Measurements from ENCODE around the gene SLC1A7.

The SLC1A7 gene

DNA sequence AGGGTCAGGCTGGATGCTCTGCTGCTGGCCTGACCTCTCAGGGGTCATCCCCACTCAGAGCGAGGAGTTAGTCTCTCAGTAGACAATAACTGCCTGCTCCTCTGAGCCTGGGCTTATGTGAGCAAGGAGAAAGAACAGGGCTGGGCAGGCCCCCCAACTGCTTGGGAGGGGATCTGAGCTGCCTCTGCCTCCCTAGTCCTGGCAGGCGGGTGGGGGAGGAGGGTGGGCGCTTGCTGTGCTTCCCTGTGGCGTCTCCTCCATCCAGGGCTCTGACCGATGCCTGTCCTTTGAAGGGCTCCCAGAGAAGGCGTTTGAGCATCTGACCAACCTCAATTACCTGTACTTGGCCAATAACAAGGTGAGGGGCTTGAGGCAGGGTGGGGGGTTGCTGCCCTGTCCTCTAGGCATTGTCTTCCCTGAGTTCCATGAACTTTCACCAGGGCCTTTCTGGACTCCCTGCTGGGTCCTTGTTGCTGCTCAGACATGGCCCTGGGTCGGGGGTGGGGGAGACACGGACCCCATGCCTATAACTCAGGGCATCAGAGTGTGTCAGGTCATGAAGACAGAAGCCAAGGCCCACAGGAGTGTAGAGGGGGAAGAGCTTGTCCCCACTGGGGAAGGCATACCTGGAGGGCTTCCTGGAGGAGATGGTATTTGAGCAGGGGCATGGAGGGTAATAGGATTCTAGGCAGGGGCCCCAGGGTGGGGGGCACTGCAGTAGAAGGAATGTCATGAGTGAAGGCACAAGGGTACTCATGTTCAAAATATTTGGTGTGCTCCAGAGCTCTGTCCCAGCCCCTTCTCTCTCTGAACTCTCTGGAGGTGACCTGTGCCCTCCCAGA lies 67.9 kb downstream of the SLC1A7 start:
- no peak for DNase-seq

DNA sequence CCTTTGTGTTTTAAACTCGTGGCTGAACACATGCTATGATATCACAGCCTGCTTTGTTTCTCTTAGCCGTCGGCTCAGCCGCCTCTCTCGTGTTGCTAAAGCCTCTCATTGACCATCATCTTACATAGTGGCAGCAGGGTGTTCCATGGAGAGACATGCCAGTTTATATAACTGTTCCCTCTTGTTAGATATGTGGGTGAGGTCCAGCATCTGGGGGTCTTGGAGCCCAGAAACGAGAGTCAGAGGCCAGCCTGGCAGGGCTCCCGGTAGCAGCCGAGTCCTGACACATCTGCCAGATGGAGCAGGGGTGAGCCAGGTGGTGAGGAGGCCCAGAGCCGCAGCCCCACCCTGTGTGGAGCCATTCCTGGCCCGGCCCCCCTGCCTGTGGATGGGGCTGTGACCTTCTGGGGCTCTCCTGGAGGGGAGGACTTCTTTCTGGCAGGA lies 68.5 kb downstream of the SLC1A7 start:
- DNase-seq = no peak

DNA sequence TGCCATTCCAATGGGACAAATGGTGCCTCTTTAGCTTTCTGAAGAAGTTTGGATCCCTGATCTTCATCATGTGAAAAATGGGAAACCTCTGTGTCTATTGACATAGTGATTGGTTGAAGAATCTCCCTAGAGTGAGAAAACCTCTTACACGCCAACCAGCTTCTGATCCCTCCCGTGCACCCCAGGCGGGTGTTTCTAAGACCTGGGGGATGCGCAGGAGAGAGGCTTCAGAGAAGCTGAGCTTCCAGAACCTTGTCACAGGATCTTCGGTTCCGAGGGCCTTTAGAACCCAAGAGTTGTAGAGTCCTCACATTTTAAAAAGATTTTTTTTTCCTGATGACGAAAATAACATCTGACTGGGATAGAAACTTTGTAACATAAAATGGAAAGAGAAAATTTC lies 69.2 kb downstream of the SLC1A7 start:
- DNase-seq = no peak

DNA sequence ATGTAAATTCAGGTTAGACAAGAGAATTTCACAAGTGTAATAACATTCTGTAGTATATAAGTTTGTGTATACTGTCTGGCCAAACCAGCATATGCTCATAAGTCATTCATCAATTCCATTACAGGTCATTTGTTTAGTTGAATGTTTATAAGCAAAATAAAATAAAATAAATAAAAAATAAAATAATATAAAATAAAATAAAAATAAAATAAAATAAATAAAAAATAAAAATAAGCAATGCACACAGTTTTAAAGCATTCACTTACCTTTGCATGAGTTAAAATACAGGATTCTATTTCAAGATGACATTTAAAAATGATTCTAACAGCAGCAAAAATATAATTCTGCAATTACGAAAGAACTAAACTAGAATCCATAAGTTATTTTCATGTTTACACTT lies 70.5 kb downstream of the SLC1A7 start:
- no peak for DNase-seq

DNA sequence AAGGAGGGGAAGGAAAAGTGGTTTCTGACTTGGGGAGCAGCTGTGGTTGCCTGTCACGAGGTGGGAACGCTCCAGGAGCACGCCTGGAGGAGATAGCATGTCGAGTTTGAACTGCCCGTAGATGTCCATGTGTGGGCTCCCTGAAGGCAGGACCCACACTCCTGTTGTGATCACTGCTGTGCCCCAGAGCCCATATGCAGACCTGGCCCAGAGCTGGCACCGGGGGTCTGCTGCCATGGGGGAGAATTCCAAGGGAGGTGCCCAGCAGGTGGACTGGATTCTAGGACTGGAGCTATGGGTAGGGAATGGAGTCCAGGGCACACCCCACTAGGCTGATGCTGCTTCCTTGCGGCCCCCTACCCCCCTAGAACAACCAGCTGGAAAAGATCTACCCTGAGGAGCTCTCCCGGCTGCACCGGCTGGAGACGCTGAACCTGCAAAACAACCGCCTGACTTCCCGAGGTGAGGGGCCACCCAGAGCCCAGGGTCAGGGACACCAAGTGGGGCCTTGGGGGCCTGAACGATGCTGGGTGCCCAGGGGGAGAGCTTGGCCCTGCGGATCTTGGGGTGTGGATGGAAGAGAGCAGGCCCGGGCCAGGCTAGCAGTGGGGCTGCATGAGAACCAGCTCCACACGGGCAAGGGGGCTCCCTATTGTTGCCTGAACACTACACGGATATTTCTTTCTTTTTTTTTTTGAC lies 71.1 kb downstream of the SLC1A7 start:
- DNase-seq = no peak

DNA sequence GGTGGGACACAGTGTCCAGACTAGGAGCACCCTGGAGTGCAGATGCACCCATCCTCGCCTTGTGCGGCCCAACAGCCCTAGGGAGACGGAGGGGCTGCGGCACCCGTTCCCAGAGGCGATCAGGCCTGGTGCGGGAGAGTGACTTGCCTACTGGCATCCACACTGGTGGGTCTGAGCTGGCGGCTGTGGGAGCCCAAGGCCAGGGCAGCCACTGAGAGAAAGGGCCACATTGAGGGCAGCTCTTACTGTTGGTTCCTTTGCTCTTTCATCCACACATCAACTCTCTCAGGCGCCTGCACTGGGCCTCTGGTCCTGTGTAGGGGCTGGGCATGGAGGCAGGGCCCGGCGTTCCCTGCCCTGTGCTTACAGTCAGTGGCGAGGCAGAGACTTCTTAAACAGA lies 71.8 kb downstream of the SLC1A7 start:
- no peak for DNase-seq

DNA sequence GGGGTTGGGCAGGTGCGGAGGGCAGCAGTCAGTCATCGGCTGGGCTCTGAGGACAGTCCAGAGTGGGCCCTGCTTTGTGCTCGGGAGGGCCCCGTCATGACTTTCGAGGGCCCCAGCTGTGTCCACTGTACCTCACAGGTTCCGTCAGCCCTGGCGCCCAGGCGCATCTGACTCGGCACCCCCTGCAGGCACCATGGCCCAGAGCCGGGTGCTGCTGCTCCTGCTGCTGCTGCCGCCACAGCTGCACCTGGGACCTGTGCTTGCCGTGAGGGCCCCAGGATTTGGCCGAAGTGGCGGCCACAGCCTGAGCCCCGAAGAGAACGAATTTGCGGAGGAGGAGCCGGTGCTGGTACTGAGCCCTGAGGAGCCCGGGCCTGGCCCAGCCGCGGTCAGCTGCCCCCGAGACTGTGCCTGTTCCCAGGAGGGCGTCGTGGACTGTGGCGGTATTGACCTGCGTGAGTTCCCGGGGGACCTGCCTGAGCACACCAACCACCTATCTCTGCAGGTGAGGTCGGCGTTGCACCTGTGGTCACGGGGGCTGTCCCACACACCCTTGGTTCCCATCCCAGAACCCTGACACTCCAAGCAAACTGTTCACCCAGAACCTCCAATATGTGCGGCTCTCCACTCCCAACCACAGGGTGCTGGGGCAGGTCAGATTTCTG lies 72.6 kb downstream of the SLC1A7 start:
- DNase-seq = no peak

DNA sequence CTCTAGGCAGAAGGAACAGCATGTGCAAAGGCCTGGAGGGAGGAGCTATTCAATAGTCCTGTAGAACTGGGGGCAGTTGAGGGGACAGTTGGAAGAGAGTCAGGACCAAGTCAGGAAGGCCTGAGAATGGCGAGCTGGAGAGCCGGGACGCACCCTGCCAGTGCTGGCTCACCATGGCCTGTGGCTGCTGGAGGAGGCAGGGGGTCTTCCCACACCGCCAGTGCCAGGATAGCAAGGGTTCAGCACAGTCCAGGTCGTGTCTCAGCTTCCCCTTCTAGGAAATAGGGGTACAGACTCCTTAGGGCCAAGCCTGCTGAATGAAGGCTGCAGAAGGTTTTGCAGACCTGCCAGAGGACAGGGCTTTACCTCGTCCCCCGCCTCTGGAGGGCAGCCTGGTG lies 73.2 kb downstream of the SLC1A7 start:
- DNase-seq = no peak

DNA sequence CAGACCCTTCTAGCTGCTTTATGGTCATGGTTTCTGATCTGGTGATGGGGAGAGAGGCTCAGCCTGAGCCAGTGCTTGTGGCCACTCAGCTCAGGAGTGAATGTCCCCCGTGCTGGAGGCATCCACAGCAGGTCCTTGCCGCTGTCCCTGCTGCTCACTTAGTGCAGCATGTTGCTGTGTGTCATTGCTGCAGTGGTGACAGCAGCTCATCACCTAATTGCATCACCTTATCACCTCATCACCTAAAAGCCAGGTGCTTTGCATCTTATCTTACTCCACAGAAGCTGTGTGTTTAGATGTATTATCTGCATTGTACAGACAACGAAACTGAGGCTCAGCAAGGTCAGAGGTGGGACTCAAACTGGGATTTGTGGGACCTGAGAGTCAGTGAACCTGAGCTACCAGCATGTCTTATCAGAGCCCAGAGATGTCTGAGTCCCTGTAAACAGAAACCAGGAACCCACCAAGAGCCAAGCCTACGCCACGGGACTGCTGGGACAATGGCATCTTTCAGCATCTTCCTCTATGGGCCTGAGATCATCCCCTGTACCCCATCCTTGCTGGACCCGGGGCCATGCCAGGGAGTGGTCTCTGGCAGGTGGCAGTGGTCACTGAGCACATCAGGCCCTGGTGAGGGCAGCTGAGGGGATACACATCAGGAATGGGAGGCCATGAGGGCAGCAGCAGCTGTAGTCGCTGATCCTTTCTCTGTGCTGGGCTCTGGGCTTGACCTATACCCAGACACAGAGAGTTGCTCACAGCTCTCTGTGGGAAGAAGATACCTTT lies 73.9 kb downstream of the SLC1A7 start:
- no peak for DNase-seq

DNA sequence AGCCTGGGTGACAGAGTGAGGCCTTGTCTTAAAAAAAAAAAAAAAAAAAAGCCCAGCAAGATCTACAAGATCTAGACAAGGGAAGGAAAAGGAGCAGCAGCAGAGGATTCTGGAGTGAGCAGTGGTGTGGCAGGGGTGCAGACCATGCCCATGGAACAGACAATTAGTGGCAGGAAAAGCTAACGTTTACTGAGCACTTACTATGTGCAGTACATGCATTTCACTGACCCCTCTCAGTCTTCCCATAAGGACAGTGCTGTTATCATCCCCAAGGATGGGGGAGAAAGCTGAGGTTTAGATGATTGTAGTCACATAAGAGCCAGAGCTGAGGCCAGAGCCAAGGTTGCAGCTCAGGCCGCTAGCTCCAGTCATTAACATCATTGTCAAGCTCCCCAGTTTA lies 74.6 kb downstream of the SLC1A7 start:
- no peak for DNase-seq

DNA sequence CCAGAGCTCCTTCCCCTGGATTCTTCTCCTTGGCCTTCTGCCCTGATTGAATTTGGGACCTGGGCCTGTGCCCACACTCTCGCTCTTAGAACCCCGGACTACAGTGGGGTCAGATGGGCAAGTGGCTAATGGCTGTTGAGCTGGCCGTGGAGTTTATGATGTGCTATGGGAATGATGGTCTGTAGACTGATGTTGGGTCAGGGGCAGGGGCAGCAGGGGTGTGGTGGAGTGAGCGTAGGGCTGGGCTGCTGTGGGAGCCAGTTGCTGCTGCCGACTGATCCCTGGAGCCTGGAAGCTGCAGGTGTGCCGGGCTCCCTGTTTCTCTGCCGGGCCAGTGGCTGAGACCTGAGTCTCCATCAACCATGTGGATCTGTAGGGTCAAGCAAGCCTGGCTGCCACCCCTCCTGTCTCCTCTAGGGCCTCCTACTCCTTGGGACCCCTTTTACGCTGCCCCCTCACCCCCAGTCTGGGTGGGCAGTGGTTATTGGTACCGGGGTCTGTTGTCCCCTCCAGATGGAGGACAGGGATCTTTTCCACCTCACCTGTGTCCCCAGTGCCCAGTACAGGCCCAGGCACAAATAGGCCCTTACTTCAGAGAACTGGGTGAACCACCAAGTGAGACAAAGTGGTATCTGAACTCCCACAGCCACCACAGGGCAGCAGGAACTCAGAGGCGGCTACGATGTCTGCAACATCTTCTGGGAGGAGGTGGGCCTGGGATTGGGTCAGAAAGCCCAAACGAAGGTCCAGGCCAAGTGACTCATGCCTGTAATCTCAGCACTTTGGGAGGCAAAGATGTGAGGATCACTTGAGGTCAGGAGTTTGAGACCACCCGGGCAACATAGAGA lies 75.3 kb downstream of the SLC1A7 start:
- DNase-seq = no peak

DNA sequence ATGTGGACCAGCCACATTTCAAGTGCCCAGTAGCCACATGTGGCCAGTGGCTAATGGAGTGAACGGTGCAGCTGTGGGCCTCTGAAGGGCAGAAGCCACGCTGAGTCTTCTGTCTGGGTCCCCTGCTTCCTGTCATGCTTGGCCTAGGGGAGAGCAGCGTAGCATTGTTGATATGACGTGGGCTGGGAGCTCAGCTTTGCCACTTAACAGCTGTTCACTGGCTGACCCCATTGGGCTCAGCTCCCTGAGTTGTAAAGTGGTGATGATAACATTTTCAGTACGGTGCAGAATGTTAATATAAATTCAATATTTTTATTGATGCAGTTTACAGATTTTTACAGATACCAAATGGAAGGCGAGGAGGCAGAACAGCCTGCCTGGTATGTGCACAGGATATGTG lies 76.0 kb downstream of the SLC1A7 start:
- DNase-seq = no peak

DNA sequence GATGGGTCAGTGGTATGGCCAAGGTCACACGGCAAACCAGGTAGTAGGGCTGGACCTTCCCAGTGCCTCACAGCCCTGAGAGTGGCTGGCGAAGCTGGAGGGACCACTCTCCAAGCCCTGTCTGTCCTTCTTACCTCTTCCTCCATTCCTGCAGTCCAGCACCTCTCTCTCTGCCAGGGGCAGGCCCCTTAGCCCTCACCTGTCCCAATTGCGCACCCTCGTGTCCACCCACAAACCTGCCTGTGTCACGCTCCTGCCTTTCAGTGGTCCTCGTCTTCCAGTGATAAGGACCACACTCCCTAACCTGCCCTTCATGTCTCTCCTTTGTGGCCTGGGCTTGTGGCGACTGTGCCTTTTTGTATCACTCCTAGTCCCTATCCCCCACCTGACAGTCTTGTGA lies 77.0 kb downstream of the SLC1A7 start:
- DNase-seq = no peak

DNA sequence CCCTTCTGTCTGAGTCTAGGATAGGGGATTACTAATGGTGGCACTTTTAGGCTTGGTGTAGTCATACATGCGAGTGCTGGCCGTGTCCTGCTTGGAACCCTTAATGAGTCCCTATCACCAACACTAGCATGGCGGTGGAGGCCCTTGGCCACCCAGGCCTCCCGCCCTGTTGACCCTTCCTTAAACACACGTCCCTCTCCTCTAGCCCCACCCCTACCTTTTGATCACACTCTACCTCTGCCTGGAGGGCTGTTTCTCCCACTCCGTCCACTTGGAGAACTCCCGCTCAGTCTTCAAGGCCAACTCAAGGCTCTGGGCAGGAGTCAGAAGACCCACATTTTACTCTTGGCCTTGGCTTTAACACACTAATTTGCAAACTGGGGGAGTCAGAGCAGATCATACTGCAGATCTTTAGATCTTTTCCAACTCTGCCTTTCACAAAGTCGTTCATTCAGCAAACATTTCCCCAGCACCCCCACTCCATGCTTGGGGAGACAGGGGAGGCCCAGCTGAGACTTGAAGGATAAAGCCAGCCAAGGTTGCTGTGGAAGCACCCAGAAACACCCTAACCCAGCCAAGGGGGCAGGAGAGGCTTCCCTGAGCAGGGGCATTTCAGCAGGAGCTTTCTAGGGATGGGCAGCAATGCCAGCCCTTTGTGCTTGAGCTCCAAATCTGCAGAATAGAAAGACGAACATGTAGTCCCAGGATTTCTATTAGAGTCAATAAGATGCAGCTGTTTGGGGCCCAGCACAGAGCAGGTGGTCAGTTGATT lies 78.5 kb downstream of the SLC1A7 start:
- no peak for DNase-seq

DNA sequence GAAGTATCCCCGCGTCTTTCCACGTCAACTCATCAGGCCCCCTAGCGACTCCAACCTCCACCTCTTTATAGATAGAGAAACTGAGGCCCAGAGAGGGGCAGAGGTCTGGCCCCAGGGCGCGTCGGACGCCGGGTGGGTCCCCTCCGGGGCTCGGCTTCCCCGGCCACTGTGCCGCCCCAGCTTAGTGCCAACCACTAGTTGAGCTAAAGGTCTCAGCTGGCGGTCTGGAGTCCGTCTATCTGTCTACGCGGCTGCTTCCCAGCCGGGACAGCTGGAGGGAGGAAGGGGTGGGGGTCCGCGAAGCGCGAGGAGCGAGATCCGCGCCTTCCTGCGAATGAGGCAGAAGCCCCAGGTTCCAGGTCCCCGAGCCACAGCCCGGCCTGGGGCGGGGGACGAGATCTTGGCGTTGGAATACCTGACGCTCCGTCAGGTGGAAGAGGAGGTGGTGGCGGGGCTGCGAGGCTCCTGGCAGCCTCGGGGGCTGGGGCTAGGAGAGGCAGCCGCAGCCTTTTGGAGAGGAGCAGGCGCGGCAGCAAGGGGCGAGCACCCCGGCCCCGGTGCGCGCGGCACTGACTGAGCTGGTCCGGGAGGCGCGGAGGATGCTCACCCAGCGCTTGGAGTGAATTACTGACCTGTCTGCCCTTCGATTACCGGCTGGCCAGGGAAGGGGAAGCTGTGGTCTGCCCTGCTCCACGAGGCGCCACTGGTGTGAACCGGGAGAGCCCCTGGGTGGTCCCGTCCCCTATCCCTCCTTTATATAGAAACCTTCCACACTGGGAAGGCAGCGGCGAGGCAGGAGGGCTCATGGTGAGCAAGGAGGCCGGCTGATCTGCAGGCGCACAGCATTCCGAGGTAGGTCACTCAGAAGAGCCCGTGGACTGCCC lies 79.5 kb downstream of the SLC1A7 start:
- no peak for DNase-seq

DNA sequence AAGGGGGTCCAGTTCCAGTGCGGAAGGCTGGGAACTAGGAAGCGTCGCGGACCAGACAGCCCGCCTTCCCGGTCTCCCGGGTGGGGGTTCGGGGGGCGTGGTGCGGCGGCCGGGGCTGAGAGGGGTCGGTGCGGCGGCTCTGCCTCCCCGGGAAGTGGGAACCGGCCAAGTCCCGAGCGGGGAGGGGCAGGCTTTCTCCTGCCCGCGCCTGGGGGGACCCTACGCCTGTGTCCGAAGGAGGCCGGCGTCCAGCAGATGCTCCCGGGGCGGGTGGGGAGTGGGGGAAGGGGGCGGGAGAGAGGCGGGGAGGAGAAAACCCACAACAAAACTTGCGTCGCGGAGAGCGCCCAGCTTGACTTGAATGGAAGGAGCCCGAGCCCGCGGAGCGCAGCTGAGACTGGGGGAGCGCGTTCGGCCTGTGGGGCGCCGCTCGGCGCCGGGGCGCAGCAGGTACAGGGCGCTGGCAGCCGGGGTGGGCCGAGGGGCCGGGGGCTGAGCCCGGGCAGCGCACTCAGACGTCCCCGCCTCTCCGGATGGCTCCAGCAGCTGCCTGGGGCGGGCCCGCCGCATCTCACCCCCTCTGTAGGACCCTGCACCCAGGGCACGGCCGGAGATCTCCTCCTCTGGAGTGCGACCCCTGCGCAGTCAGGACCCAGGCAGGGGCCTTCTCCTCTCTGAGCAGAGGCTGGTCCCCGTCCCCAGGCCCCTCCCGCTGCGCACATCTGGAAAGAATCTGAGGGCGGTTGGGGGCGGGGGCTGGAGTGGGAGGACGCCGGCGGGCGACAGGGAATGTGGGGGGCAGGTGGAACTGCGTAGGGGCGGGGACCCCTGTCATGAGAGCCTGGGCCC lies 80.4 kb downstream of the SLC1A7 start, which contains the start of gene PODN:
PODN (plus strand) TSS at position 355 of the 849 bp plus-strand sequence. CDS start 7,643 bp downstream, outside the sequence.
- no peak for DNase-seq

DNA sequence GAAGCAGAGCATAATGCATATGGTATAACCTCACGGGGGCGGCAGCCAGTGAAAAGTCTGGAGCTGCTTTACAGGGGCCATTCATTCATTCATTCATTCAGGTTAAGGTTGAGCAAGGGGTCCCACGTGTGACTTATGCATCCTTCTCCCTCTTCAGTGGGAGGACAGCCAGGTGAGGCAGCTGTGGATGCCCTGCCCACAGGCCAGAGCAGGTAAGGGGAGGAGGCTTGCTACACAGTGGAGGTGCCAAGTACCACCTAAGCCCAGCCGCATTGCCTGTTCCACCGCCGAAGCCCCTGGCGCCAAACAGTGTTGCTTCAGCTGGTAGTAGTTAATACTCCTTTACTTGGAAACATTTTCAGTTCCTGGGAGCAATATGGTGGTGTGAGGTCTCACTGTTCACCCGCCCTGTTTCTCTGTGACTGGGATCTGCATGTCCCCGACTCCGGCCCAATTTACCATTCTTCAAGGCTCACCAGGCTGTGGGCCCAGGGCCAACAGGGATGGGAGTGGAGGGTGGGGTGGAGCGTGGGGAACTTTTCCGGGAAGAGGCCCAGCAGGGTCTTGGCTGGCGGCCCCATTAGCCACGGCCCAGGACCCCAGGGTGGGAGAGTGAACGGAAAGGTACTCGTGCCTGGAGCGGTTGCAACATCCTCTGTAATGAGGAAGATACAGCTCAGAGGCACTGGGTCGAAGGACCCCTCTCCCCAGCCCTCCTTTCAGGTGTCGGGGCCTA lies 81.1 kb downstream of the SLC1A7 start:
- no peak for DNase-seq

DNA sequence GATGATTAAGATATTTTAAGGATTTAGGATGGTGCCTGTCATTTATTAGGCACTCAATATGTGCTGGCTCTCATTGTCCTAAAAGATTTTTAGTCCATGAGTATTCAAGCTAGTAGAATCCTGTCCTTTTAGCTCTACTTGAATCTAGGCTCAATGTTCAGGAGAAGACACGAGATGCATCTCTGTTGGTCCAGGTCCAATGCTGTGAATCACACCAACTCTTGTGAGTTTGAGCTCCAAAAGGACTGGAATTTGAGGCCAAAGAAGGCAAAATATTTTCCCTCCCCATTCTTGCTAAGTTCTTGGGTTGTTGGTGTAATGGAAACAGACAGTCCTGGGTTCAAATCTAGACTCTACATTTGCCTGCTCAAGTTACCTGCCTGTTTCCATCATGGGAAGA lies 81.9 kb downstream of the SLC1A7 start:
- no peak for DNase-seq

All from T-helper 1 cell (primary cell).